Measurements from ENCODE around the gene PTPRN2.

Gene PTPRN2

DNA sequence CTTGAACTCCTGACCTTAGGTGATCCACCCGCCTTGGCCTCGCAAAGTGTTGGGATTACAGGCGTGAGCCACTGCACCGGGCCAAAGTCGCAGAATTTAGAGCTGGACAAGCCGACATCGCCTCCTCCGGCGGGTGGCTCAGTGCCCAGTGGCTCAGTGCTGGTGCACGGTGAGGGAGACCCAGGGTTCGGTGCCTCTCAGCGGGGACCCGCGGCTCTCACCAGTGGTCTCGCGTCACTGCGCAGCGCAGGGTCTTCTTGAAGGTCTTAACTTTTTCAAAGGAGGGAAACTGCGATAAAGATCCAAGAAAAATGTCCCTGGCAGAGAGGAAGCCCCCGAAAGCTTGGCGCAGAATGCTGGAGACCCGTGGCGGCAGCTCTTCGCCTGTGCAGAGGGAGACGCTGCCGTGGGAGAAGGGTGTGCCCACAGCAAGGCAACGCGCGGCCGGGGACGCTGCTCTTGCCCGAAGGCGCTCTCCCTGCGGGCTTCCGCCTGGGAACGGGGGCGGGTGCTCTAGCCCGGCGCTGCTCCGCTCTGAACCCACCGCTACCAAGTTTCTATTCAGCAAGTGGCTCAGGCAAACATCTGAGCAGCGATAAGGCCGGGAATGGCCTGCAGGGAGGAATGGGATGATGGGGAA lies 926.5 kb downstream of the PTPRN2 start:
- DNase-seq: no peak

DNA sequence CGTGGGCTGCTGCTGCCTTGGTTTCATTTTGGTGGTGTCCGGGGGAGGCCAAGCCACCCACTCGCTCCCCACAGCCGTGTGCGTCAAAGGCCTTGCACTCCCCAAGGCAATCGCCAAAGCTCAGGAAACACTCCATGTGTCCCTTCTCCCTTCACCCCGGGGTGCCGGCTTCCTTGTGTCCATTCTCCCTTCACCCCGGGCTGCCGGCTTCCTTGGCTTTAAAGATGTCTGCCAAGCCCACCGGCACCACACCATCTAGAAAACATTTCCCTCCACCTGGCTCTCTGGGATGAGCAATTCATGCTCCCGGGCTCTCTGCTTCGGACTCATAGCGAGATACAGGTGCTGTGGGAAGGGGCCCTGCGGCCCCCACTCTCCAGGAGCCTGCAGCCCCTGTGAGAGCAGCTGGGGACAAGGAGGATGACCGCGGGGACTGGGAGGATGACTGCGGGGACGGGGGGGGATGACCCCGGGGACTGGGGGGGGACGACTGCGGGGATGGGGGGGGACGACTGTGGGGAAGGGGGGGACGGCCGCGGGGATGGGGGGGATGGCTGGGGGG lies 928.7 kb downstream of the PTPRN2 start:
- no peak for DNase-seq

DNA sequence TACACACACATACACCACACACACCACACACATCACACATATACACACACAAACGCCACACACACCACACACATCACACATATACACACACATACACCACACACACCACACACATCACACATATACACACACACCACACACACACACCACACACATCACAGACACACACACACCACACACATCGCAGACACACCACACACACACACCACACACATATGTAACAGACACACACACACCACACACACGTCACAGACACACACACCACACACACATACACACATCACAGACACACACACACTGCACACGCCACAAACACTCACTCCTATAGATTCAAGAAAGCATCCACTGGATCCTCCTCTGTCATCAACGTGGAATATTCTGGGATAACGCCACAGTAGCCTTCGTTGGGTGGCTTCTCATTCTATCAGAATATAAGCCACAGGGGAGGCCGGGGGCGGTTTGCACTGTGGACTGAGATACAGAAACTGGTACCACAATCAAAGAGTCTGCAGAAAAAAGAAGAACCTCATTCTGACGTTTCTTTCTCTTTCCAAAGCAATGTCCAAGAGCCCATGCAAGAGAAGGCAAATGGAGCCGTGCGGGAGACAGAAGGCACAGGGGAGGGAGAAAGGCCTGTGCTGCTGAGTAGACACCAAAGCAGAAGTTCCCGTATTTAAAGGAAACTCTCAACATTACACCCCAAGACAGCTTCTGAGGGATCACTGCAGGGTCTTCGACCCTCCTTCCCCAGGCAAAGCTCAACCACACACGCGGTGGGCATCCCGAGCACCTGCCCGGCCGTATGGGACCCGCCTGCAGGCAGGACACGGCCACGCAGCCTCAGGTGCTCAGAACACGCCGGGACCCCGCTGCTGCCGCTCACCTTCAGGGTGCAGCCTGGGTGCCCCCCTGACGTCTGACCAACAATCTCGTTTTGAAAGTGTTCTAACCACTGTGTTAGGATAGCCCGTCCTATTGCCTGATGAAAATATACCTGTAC lies 929.6 kb downstream of the PTPRN2 start:
- peak; percentile 46 to 61 for DNase-seq

DNA sequence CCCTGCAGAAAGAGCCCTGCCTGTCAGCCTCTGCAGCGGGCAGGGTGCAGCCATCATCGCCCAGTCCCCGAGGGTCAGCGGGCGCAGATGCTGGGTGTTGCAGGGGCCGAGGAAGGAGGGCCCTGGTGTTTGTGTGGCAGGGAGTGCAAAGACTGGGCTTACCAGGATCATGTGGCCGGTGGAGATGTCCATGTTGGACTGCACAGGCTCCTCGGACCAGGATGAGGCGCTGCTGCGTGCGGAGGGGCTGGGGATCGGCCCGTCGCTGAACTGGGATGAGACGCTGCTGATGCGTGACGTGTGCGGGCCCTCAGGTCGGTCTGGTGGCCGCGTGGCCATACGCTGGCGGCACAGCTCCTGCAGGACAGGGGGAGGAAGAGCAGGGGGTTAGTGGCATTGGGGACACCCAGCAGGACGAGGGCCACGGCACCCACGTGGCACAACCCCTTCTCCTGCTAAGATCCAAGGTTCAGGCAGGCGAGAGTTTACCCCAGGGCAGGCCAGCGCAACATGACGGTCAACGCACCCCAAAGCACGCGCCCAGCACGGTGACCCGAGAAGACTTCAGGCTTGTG lies 931.3 kb downstream of the PTPRN2 start:
- DNase-seq: no peak

DNA sequence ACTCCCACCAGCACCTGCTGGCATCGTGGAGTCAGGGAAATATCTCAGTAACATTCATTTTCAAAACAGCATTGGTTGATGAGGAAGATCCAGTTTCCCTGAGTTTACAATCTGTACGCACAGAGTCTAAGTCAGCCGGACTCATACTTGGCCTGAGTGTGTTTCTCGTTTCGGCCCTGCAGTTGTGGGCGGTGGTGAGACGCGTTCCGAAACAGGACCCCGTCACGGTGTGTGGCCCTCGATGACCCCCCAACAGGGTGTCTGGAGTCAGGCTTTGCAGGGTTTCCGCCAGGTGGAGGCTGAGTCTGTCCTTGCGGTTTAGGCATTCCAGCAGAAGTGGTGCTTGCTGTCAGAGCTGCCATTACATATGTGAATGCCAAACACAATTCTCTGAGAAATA lies 933.3 kb downstream of the PTPRN2 start:
- DNase-seq: no peak

DNA sequence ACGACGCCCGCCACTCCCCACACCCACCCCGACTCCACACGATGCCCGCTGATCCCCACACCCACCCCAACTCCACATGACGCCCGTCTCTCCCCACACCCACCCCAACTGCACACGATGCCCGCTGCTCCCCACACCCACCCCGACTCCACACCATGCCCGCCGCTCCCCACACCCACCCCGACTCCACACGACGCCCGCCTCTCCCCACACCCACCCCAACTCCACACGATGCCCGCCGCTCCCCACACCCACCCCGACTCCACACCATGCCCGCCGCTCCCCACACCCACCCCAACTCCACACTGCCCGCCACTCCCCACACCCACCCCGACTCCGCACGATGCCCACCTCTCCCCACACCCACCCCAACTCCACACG lies 933.8 kb downstream of the PTPRN2 start:
- DNase-seq: no peak

DNA sequence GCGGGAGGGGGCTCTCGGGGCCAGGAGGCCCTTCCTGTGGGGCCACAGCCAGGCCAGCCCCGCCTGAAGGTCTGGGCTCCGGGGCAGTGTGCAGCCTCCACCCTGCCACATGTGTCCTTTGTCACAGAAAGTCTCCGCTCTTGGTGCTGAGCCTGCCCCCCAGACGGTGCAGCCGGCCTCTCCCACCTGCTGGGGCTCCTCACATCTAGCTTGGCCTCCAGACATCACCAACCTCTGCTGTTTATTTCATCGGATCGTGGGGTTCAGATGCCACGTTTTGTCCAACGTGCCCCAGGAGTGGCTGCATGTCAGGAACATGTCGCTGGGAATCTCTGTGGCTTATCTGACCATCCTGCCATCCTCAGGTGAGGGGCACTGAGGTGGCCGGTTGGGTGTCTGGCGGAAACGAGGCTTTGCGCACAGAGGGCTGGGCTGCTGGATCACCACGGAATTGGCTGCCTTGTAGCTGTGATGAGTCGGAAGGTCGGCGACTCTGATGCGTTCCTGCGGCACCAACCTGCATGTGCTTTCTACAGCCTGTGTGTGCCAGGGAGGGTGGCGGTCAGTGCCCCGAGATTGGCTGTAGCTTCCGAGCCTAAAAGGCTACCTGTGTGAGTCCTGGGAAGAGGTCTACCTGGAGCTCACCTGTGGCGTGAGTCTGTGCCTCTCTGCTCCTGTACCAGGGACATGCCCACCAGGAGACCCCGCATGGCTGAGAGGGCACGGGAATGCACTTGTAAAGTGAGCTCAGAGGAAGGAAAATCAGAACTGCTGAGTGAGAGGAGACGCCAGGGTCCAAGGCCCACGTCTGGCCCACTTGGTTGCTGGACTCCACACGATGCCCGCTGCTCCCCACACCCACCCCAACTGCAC lies 934.4 kb downstream of the PTPRN2 start:
- no peak for DNase-seq

DNA sequence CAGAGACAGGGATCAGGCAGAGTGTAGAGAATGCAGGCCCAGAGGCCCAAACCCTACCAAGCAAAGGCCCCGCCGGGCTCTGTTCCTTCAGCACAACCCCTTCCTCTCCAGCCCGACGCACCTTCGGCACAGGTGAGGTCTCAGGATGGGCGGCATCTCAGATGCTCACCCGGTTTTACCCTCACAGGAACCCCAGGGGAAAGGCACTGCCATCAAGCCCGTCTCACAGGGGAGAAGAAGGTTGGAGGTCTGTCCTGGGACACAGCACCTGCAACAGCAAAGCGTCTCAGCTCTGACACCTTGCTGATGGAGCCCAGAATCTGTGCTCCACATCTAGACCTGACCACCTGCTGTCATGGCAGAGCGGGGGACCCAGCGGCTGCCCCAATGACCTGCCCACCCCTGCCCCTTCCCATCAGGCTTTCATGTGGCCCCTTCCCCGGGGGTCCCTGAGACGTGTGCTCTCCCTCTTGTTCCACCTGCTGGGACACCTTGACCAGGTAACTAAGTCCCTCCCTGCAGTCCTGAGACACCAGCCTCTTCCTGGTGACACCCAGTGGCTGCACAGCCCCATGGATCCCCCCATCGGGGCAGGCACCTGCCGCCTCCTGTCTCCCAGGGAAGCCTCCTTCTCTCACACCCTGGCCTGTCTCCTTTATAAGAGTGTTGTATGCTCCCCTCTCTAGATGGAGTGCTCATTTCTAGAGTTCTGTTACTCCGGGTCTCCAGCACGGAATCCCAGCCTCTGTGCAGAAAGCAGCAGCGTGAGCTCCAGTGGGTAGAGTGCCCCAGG lies 935.3 kb downstream of the PTPRN2 start:
- no peak for DNase-seq

DNA sequence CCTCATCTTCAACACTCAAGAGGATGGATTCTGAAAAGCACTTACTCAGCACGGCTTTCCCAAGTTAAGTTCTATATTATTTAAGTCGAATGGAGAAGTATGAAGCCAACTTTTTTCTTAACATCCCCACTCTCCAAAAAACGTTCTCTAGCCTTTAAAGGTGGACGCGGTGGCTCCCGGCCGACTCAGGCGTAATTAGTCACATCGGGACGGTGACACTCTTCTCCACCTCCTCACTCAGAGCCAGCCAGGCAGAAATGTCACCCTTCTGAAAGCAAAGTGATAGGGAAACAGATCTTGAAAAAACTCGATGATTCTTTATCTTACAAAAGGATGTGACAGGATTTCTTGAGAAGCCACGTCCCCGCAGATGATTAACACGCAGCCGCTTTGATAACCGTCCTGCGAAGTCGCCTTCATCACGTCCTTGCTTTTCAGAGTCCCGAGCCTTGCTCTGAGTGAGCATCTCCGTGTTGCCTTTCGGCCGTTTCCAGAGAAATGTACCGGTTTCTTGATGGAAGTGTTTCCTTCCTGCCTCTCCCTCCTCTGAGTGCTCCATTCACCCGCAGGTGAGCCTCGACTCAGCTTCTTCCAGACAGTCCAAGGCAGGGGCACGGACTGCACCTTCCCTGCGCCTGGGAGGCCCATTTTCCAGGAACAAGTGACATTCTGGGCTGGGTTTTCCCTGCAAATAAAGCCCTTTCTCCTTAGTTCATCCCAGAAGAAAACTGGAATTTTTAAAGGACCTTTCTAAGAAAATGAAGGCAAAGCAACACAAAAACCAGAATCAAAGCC lies 936.1 kb downstream of the PTPRN2 start:
- no peak for DNase-seq

DNA sequence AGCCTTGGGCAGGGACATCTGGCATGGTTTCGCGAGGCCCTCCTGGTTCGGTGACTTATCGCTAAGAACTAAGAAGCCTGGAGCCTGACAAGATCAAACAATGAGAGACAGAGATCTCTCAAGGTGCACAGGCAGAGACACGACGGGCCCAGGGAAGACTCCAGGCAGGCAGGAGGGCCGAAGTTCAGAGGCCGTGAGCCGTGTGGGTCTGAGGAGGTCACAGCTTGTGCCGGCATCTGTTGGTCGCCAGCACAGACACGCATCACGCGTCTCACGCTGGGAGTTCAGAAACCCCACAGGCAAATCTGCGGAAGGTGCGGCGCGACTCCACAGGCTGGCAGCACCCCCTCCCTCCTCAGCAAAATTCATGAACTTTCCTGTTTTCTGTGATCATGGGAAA lies 936.8 kb downstream of the PTPRN2 start:
- no peak for DNase-seq

DNA sequence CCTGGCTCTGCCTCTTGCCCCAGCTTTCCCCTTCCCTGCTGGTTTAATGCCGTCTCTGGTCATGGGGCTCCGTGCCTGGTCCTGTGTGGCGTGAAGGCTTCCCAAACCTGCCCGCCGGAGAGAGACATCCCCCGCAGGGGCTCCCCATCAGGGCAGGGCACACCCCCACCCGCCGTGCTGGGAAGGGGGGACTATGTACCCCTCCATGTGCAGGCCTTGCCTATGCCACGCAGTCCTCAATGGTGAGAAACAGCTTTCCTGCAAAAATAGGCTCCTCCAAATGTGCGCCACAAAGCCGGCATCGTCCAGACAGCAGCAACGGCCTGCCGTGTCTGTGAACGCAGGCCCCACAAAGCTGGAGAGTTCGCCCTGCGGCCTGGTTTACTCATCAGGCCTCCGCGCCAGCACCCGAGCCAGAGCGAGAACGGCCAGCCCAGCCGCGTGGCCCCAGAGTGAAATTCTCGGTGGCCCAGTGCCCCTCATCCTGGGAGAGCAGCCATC lies 937.4 kb downstream of the PTPRN2 start:
- DNase-seq: no peak

DNA sequence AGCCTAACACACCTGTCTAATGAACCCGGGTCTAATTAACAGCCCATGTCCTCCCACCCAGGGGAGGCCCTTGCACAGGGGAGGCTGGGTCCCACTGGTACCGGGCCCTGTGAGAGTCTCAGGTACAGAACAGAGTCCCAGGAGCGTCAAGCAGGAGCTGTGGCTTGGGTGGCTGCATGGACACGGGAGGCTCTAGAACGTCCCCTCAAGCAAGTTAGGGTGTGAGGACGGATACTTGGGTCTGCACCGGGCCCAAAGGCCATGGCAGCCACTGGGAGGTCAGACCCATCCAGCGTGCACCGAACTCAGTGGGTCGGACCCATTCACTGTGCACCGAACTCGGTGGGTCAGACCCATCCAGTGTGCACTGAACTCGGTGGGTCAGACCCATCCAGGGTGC lies 941.1 kb downstream of the PTPRN2 start:
- DNase-seq: no peak

DNA sequence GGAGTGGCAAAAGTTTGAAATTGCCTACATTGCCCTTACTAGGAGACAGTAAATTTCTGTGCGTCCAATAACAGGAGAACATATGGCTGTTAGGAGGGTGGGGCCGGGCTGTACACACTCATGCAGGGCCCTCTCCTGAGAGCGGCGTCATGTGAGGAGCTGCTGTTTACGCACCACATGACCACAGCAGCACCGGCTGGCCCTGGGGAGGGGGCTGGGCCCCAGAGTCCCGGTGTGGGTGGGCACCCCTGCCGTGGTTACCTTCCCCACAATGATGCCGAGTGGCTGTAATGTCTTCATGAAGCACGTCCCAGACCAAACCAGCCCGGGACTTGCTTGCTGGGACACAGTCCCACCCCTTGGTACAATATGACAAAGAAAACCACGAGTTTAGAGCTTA lies 942.1 kb downstream of the PTPRN2 start:
- no peak for DNase-seq

DNA sequence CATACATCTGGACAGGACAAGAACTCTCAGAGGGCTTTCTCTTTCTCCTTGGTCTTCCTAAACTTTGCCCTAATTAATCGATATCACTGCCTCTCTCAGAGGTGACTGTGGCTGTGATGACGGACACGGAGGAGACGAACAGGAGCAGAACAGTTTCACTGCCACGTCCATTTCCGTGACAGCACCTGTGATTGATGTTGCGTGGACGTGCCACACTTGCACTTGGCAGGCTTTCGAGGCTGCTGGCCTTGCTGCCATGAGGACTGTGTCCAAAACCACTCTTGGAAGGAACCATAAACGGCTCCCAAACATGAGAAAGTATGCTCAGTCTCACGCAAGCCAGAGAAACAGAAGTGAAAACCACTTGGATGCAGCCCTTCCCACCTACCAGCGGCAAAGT lies 942.7 kb downstream of the PTPRN2 start:
- DNase-seq: no peak

DNA sequence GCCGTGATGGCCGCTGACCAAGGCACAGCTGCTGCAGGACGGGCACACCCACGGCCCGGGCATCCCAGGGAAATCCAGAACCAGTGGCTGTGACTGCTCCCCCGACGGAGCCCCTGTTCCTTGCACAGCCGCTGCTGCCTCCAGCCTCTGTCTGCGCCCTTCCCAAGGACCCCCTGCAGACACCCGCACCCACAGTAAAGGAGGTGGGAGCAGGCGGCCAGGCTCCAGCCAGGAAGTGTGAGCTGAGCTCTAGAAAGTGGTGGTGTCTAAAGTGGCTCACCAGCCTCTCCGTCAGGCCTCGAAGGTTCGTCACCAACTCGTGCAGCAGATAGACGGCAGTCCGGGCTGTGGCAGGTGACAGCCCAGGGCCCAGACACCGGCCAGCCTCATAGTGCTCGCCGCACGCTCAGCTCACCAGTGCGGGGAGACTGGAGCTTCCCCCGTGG lies 944.1 kb downstream of the PTPRN2 start:
- no peak for DNase-seq

DNA sequence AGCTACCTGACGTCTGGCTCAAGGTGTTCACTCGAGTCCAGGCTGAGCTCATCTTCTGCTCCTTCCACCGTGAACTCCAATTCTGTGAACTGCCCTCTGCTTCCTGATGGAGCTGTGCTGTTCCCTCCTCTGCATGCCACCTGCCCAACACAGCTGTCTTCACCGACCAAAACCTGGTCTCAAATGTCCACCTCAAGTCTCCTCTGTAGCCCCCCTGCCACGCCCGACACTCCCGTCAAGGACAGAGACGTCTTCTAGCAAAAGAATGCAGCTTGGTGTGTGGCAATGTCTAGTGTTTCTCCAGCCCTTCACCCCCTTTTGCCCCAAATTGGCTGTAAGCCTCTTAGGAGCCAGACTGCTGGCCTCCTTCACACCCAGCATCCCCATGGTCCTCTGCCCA lies 945.8 kb downstream of the PTPRN2 start:
- DNase-seq: no peak

DNA sequence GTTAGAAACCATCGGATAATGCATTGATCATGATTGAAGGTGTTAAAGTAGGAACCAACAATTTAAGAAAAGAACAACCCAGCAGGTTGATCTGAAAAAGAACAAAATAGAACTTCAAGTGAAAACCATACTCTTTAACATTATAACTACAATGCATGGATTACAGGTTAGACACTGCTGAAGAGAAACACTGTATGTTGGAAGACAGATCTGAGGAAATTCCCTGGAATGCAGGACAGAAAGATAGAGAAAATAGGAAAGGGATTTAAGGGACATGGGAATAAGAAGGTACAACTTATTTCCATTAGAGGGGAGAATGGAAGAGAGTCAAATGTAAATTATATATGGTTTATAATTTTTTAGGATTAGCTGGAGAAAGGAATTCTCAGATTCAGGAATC lies 947.5 kb downstream of the PTPRN2 start:
- no peak for DNase-seq

DNA sequence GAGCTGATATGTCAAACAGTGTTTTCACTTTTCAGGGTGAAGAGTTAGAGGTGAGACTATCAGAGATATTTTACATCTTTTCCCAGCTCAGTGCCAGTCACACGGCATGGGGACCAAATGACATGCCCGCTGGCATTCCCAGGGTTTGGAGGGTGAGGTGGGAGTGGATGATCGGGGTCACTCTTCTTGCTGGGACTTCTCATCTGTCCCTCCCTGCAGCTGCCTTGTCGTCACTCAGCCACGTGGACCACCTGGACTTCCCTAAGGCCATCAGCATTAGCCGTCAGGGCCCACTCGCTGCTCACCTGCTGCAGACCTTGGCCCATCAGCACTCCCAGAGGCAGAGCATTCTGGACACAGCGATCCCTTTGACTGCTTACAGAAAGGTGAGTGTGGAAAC lies 949.1 kb downstream of the PTPRN2 start:
- no peak for DNase-seq

DNA sequence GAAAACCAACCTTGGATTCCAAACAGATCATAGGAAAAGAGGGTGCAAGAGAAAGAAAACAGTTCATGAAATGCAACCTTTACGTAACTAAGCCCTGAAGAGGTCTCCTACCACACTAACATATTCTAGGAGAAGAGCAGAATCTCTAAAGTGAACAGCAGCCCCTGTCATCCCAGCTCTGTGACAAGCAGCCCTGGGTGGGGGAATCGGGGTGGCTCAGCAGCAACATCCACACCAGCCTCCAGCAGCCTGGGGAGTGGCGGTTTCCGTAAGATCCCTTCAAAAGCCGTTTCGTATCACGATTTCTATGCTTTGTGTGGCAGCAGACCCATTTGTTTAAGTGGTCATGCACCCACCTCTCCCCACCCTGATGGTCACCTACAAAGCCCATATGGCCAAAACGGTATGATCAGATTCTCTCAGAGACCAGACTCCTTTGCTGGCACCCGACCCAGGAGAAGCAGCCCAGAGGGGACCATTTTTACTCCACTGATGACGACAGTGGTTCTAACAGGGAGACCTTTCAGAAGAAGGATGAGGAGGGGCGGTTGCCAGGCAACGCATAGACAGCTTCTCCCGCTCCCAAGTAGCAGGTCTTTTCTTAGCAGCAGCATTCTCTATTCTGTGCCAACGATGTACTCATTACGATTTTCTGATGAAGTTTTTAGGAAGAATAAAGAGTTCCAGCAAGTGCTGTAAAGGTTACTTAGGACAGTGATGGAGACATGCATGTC lies 950.2 kb downstream of the PTPRN2 start:
- DNase-seq: no peak

DNA sequence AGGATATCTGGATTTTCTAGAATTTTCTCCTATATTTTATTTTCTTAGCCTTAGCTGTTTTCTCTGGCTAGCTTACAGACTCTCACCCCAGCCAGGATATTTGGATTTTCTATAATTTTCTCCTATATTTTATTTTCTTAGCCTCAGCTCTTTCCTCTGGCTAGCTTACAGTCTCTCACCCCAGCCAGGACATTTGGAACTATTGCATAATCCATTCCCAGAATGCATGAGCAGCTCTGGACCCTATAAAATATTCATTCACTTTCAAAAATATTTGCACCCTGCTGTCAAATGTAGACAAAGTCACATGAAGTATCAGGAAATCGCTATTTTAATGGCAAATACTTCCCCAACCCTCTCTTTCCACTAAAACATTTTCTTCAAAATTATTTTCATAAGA lies 952.0 kb downstream of the PTPRN2 start:
- no peak for DNase-seq

Measured in Kasumi-1 (cell line).